Gastroesophageal sphincter (tissue), 4 donors: ENCODE results near the gene SYNJ2. TPM values are rescaled to one million over a fixed set of nuclear protein-coding genes. Genes with fewer than 3 reads are reported as not detected.

Experiments
- ATAC-seq: fragments of 150-250 bp; one replicate; pipeline ENCODE4 v1.9.1; 2016; ENCODE audit warnings: mild to moderate bottlenecking, moderate library complexity
- H3K27ac ChIP-seq, 4 donors: fragments of 200-600 bp; sonication (generic) in 3 of 4; 1 replicate in 3 of 4; 2 replicates in 1 of 4; pipeline ENCODE4 v1.5.1; 2016 to 2019
- H3K27me3 ChIP-seq: fragments of 200-600 bp; sonication (generic); one replicate; pipeline ENCODE4 v1.5.1; 2019
- H3K36me3 ChIP-seq, 2 donors: fragments of 200-600 bp; sonication (generic); one replicate each; pipeline ENCODE4 v1.5.1; 2019; ENCODE audit warnings: control low read depth in 1 of 2
- H3K4me1 ChIP-seq, 3 donors: fragments of 200-600 bp; sonication (generic); 1 replicate in 2 of 3; 2 replicates in 1 of 3; pipeline ENCODE4 v1.5.1; 2016 to 2019; ENCODE audit warnings: control low read depth in 2 of 3
- H3K4me3 ChIP-seq, 2 donors: fragments of 200-600 bp; sonication (generic); one replicate each; pipeline ENCODE4 v1.5.1; 2019; ENCODE audit warnings: mild to moderate bottlenecking in 1 of 2, moderate library complexity in 1 of 2
- H3K9me3 ChIP-seq, 3 donors: fragments of 200-600 bp; sonication (generic); one replicate each; pipeline ENCODE4 v1.5.1; 2017 to 2019; ENCODE audit warnings: control low read depth in 2 of 3
- EP300 ChIP-seq: sonication (generic); formaldehyde crosslinking; IDR thresholded peaks from one replicate; pipeline ENCODE4 v1.6.1; 2017; ENCODE audit warnings: antibody characterized with exemption, mild to moderate bottlenecking
- POLR2A ChIP-seq, 2 donors: fragments of 450-650 bp; IDR thresholded peaks; one replicate each; pipeline ENCODE4 v1.6.1; 2017; ENCODE audit warnings: antibody characterized with exemption in 2 of 2, mild to moderate bottlenecking in 2 of 2, moderate library complexity in 1 of 2
- POLR2AphosphoS5 ChIP-seq: sonication (generic); formaldehyde crosslinking; IDR thresholded peaks from one replicate; pipeline ENCODE4 v1.6.1; 2017; ENCODE audit warnings: antibody characterized with exemption
- WGBS, 2 donors: methylation state at CpG; one replicate each; pipeline ENCODE4 v1.1.5; 2018; ENCODE audit warnings: low coverage in 1 of 2; 5-methylcytosine and 5-hydroxymethylcytosine counted together
- total RNA-seq, 4 donors: library from RNA; depleted of rRNA; stranded (reverse); fragments of >200 nt; gene quantifications; one replicate each; pipeline ENCODE4 v1.1.0, GENCODE V29; 2016
- TF ChIP-seq, protein P1 (sequence below), 4 experiments: fragments of 200-600 bp in 2 of 4; fragments of 450-650 bp in 2 of 4; sonication (generic) in 1 of 4; IDR thresholded peaks; one replicate each; pipeline ENCODE4 v1.5.1; 2017 to 2019; ENCODE audit warnings: antibody characterized with exemption in 4 of 4, mild to moderate bottlenecking in 2 of 4, moderate library complexity in 2 of 4

The SYNJ2 gene
- total RNA-seq, 4 donors from 2014 or later: 19.9 to 27.9 (median 21.6) TPM

DNA sequence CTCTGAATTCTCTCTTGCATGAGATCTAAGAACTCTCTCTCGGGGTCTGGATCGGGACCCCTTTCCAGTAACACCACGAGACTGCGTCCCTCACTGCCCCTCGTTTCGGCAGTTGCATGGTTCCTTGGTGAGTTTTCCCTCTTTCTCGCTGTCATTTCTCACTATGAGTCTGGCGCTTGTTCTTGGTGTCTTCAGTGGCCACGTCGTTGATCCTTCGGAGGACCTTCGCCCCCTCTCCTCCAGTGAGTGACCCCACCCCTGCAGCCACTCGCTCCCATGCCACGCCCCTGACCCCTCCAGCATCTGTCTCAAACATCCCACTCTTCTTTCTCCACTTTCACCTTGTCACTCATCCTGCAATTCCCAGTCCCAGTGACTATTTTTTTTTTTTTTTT is 23.0 kb downstream of the SYNJ2 start:
- no peak for ATAC-seq
- 94 to 96% methylated on average over 13 to 14 of the region's 14 CpGs for WGBS, 2 donors
- Histone ChIP-seq H3K9me3 (no peaks in the 10 kb centered on the region), H3K36me3 (no peaks in the 10 kb centered on the region), H3K27ac (peak overlapping the region in 3 of 4 donors; percentile 82 to 90 (median 88)), H3K4me1 (peaks cover 12 to 87% (median 41%) of the 10 kb centered on the region in 3 donors), H3K27me3 (no peaks in the 10 kb centered on the region), H3K4me3 (no peak overlapping the region)
- TF ChIP-seq POLR2A (IDR thresholded peaks at IDR 0.05) (no peak), EP300 (no peak), POLR2AphosphoS5 (no peak)
- TF ChIP-seq, protein P1, sequence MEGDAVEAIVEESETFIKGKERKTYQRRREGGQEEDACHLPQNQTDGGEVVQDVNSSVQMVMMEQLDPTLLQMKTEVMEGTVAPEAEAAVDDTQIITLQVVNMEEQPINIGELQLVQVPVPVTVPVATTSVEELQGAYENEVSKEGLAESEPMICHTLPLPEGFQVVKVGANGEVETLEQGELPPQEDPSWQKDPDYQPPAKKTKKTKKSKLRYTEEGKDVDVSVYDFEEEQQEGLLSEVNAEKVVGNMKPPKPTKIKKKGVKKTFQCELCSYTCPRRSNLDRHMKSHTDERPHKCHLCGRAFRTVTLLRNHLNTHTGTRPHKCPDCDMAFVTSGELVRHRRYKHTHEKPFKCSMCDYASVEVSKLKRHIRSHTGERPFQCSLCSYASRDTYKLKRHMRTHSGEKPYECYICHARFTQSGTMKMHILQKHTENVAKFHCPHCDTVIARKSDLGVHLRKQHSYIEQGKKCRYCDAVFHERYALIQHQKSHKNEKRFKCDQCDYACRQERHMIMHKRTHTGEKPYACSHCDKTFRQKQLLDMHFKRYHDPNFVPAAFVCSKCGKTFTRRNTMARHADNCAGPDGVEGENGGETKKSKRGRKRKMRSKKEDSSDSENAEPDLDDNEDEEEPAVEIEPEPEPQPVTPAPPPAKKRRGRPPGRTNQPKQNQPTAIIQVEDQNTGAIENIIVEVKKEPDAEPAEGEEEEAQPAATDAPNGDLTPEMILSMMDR (IDR thresholded peaks at IDR 0.05): no peak

- Histone ChIP-seq H3K4me3 (no peak overlapping the region), H3K36me3 (no peaks in the 10 kb centered on the region), H3K27ac (peak overlapping the region in 3 of 4 donors; percentile 11 to 90 (median 12)), H3K4me1 (peaks cover 12 to 84% (median 40%) of the 10 kb centered on the region in 3 donors), H3K9me3 (no peaks in the 10 kb centered on the region), H3K27me3 (no peaks in the 10 kb centered on the region)
- 74 to 85% methylated on average over 7 of the region's 11 CpGs for WGBS, 2 donors
- ATAC-seq: no peak
- TF ChIP-seq EP300 (no peak), POLR2A (IDR thresholded peaks at IDR 0.05) (no peak), POLR2AphosphoS5 (no peak)
- TF ChIP-seq, protein P1 (IDR thresholded peaks at IDR 0.05): no peak
Measured at GRCh38 chr6:158005626-158006180, 24.0 kb downstream of the SYNJ2 start.

DNA sequence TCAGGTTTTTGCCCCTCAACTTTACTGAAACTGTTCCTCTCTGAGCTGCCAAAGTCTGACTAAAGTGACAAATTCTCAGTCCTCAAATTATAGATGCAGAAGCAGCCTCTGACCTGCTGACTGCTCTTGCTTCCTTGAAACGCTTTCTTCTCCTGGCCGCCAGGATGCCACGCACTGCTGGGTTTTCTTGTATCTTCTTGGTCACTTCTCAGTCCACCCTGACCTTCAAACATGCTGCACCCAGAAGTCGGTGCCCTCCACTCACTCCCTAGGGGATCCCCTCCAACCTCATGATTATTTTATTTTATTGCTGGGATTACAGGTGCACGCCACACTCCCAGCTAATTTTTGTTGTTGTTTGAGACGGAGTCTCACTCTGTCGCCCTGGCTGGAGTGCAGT is 24.7 kb downstream of the SYNJ2 start:
- Histone ChIP-seq H3K36me3 (no peaks in the 10 kb centered on the region), H3K27me3 (no peaks in the 10 kb centered on the region), H3K4me1 (peaks cover 12 to 77% (median 40%) of the 10 kb centered on the region in 3 donors), H3K9me3 (no peaks in the 10 kb centered on the region), H3K27ac (peak overlapping the region in 1 of 4 donors; percentile 14), H3K4me3 (no peak overlapping the region)
- ATAC-seq: no peak
- WGBS, 2 donors: 87 to 89% methylated on average over 6 to 7 of the region's 7 CpGs
- TF ChIP-seq EP300 (no peak), POLR2A (IDR thresholded peaks at IDR 0.05) (no peak), POLR2AphosphoS5 (no peak)
- TF ChIP-seq, protein P1 (IDR thresholded peaks at IDR 0.05): no peak

DNA sequence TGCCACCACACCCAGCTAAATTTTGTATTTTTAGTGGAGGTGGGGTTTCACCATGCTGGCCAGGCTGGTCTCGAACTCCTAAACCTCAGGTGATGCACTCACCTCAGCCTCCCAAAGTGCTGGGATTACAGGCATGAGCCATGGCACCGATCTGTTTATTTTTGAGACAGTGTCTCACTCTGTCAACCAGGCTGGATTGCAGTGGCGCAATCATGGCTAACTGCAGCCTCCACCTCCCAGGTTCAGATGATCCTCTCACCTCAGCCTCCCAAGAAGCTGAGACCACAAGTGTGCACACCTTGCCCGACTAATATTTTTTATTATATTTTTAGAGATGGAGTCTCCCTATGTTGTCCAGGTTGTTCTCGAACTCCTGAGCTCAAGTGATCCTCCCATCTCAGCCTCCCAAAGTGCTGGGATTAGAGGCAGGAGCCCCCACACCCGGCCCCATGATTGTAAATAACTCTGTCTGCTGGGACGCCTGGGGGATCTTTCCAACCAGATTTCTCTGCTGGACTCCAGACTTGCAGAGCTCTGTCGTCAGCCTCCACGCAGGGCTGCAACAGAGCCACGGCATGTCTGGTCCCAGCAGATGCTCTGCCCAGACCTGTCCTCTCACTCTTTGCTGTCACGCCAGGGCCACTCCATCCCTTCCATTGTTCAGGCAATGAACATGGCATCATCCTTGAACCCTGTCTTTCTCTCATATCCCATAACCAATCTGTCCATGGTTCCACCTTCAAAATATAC is 25.3 kb downstream of the SYNJ2 start:
- 97 to 100% methylated on average over 2 to 9 of the region's 11 CpGs for WGBS, 2 donors
- H3K36me3 ChIP-seq: no peaks in the 10 kb centered on the region
- H3K4me1 ChIP-seq: peaks cover 12 to 73% (median 39%) of the 10 kb centered on the region in 3 donors
- H3K4me3 ChIP-seq: no peak overlapping the region
- ATAC-seq: no peak
- no peaks in the 10 kb centered on the region for H3K27me3 ChIP-seq
- no peaks in the 10 kb centered on the region for H3K9me3 ChIP-seq
- TF ChIP-seq POLR2A (IDR thresholded peaks at IDR 0.05): no peak
- no peak for TF ChIP-seq POLR2AphosphoS5
- TF ChIP-seq, protein P1 (IDR thresholded peaks at IDR 0.05): no peak
- no peak for TF ChIP-seq EP300
- no peak overlapping the region for H3K27ac ChIP-seq

GRCh38 chr6:158008864-158009113 is 27.1 kb downstream of the SYNJ2 start:
- Histone ChIP-seq H3K9me3 (no peaks in the 10 kb centered on the region), H3K4me1 (peaks cover 4 to 55% (median 21%) of the 10 kb centered on the region in 3 donors), H3K4me3 (no peak overlapping the region), H3K36me3 (no peaks in the 10 kb centered on the region), H3K27ac (peak overlapping the region in 3 of 4 donors; percentile 3 to 48 (median 42)), H3K27me3 (no peaks in the 10 kb centered on the region)
- 90 to 93% methylated on average over 2 to 6 of the region's 6 CpGs for whole genome bisulfite sequencing, 2 donors
- ATAC-seq: no peak
- TF ChIP-seq POLR2AphosphoS5: no peak
- TF ChIP-seq, protein P1 (IDR thresholded peaks at IDR 0.05): no peak
- TF ChIP-seq EP300: no peak
- no peak for TF ChIP-seq POLR2A (IDR thresholded peaks at IDR 0.05)
